ENCODE results near the gene REPS1. TPM values are rescaled to one million over a fixed set of nuclear protein-coding genes. Genes with fewer than 3 reads are reported as not detected.

Gene REPS1
- total and polyA plus RNA-seq, 11 donors, result 16.3 to 65.8 (median 38.3) TPM

- Histone ChIP-seq H3K27me3 (no peaks in the 10 kb centered on the region), H3K36me3 (no peaks in the 10 kb centered on the region), H3K4me3 (no peak overlapping the region), H3K27ac (no peak overlapping the region), H3K9me3 (no peaks in the 10 kb centered on the region), H3K4me1 (peaks cover 0 to 76% (median 35%) of the 10 kb centered on the region in 12 donors)
- DNase-seq, result no peak
- no peak for TF ChIP-seq CTCF (IDR thresholded peaks at IDR 0.05)
- TF ChIP-seq POLR2A (IDR thresholded peaks at IDR 0.05), result no peak
- ATAC-seq, result peak in 1 of 4 donors; percentile 43
- WGBS, 4 donors, result 76 to 91% (median 82%) methylated on average over 2 of the region's 2 CpGs
- intact Hi-C loops (cut with DNase I), result no loop called here
Measured at GRCh38 chr6:138965971-138966370, 22.1 kb downstream of the REPS1 start.

GRCh38 chr6:138965291-138965874 is 22.7 kb downstream of the REPS1 start:
- no peaks in the 10 kb centered on the region for H3K27me3 ChIP-seq
- no peak overlapping the region for H3K4me3 ChIP-seq
- no peaks in the 10 kb centered on the region for H3K9me3 ChIP-seq
- no peaks in the 10 kb centered on the region for H3K36me3 ChIP-seq
- ATAC-seq (no peak), DNase-seq (no peak)
- no peak for TF ChIP-seq CTCF (IDR thresholded peaks at IDR 0.05)
- TF ChIP-seq POLR2A (IDR thresholded peaks at IDR 0.05), result no peak
- intact Hi-C loops (cut with DNase I), result no loop called here
- H3K4me1 ChIP-seq, result peaks cover 0 to 70% (median 29%) of the 10 kb centered on the region in 12 donors
- WGBS, 4 donors, result 91 to 96% (median 93%) methylated on average over 4 of the region's 4 CpGs
- H3K27ac ChIP-seq, result no peak overlapping the region

GRCh38 chr6:138964012-138964411 is 24.0 kb downstream of the REPS1 start:
- ATAC-seq, result no peak
- intact Hi-C loops (cut with DNase I), result no loop called here
- 95 to 99% (median 97%) methylated on average over 1 of the region's 1 CpG for WGBS, 4 donors
- no peak for DNase-seq
- H3K4me1 ChIP-seq, result peaks cover 0 to 67% (median 24%) of the 10 kb centered on the region in 12 donors
- H3K27ac ChIP-seq, result no peak overlapping the region
- TF ChIP-seq POLR2A (IDR thresholded peaks at IDR 0.05) (no peak), CTCF (IDR thresholded peaks at IDR 0.05) (no peak)
- H3K4me3 ChIP-seq, result no peak overlapping the region
- H3K36me3 ChIP-seq, result no peaks in the 10 kb centered on the region
- no peaks in the 10 kb centered on the region for H3K9me3 ChIP-seq
- H3K27me3 ChIP-seq, result no peaks in the 10 kb centered on the region

- ATAC-seq (no peak), DNase-seq (no peak)
- Histone ChIP-seq H3K4me1 (peaks cover 0 to 67% (median 27%) of the 10 kb centered on the region in 12 donors), H3K4me3 (no peak overlapping the region), H3K27ac (no peak overlapping the region), H3K9me3 (no peaks in the 10 kb centered on the region), H3K36me3 (no peaks in the 10 kb centered on the region), H3K27me3 (no peaks in the 10 kb centered on the region)
- TF ChIP-seq POLR2A (IDR thresholded peaks at IDR 0.05), result no peak
- no peak for TF ChIP-seq CTCF (IDR thresholded peaks at IDR 0.05)
- intact Hi-C loops (cut with DNase I), result no loop called here
- 27 to 46% (median 41%) methylated on average over 3 of the region's 3 CpGs for WGBS, 4 donors
Measured at GRCh38 chr6:138963531-138963930, 24.5 kb downstream of the REPS1 start.
